Prostate gland (tissue), 2 donors: Measurements from ENCODE around the gene KCNQ5.

Experiments used
- POLR2A ChIP-seq: fragments of 450-650 bp; IDR thresholded peaks from one replicate; pipeline ENCODE4 v1.6.1; 2016; ENCODE audit warnings: antibody characterized with exemption, mild to moderate bottlenecking
- TF ChIP-seq, protein P1 (sequence below), 4 experiments: fragments of 200-600 bp in 2 of 4; fragments of 450-650 bp in 2 of 4; sonication (generic) in 2 of 4; IDR thresholded peaks; 1 replicate in 3 of 4; 2 replicates in 1 of 4; pipeline ENCODE4 v1.5.1; 2016 to 2019; ENCODE audit warnings: antibody characterized with exemption in 4 of 4, mild to moderate bottlenecking in 2 of 4, moderate library complexity in 2 of 4

DNA sequence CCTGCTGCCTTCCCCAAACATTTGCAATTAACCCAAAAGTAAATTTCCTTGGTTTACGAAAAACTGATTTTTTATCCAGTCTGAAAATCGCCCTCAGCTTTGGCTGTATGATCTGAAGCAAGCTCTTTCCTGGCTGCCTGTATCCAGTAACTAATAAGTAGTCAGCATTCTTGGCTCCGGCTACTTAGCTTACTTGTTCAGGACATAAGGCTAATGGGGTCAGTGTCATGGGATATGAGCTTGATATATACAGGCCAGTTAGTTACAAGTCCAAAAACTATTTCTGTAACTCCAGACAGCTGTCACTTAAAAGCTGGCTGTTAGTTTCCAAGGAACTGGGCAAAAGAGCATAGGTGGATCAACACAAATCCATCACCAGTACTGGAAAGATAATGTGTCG is 547.2 kb downstream of the KCNQ5 start:
- TF ChIP-seq, protein P1, sequence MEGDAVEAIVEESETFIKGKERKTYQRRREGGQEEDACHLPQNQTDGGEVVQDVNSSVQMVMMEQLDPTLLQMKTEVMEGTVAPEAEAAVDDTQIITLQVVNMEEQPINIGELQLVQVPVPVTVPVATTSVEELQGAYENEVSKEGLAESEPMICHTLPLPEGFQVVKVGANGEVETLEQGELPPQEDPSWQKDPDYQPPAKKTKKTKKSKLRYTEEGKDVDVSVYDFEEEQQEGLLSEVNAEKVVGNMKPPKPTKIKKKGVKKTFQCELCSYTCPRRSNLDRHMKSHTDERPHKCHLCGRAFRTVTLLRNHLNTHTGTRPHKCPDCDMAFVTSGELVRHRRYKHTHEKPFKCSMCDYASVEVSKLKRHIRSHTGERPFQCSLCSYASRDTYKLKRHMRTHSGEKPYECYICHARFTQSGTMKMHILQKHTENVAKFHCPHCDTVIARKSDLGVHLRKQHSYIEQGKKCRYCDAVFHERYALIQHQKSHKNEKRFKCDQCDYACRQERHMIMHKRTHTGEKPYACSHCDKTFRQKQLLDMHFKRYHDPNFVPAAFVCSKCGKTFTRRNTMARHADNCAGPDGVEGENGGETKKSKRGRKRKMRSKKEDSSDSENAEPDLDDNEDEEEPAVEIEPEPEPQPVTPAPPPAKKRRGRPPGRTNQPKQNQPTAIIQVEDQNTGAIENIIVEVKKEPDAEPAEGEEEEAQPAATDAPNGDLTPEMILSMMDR (IDR thresholded peaks at IDR 0.05), result no peak
- no peak for TF ChIP-seq POLR2A
